HT1080 (cell line): ENCODE data around the gene KCNIP1. TPM values are rescaled to one million over a fixed set of nuclear protein-coding genes. Genes with fewer than 3 reads are reported as not detected.

Experiments used
- DNase-seq: peaks from one replicate; pipeline ENCODE4 v3.0.0-alpha.2; 2015; ENCODE audit warnings: low read depth
- total RNA-seq: library from RNA; depleted of rRNA; stranded (reverse); fragments of >200 nt; shearing (Covaris generic); gene quantifications from 2 replicates; pipeline ENCODE4 v1.2.3, GENCODE V29; 2014

The KCNIP1 gene
- total RNA-seq, 1 experiment from 2014 or later, result not detected

DNA sequence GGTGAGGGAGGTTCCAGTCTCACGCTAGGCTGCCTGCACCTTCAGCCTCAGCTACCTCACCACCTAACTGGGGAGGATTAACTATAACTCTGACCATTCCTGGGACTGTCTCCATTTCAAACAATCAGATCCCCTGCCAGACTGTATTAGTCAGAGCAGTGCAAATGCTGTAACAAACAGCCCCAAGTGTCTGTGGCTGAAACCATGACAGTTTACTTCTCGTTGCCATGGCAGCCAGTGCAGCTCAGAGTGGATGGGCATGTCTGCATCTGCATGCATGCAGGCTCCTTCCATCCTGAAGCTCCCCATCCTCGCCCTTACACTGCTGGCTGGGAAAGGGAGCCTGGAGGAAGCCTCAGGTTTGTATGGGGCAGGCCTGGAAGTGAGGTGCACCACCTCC is 86.7 kb downstream of the KCNIP1 start:
- DNase-seq, result no peak

DNA sequence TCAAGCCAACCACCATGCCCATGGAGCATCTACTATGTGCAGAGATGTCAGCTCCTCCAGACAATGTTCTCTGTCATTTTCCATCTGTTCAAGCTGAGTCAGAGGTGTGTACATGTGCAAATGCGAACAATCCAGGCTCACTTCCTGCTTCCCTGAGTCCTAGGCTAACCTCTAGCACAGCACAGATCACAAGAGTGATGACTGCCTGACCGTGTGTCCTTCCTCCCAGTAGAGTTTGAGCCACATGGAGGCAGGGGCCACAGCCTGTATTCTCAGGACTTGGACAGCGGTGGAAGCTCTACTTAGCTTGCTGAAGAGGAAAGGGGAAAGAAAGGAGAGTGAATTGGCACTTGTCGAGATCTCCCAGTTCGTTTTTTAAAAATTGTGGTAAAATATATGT is 87.2 kb downstream of the KCNIP1 start:
- peak; percentile 45 for DNase-seq

DNA sequence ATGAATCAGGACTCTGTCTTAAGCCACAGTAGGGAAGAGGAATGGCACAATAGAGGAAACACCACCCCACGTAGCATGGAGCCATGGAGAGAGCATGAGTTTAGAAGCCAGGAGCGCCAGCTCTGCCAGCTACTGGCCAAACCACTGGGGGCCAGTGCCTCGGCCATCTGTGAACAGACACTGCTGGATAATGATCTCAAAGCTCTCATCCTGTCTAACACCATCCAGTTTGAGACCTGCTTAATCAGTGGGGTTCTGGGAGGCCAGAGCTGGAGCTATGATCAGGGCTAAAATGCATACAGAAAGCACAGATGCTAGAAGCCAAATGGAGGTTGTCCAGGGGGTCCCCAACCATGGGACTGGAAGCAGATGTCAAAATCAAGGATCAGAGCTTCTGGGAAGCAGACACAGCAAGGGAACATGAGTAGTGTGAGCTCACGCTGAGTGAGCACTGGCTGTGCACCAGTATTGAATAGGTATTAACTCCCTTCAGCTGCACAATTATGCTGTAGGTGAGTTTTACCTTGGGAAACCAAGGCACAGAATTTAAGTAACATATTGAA is 92.7 kb downstream of the KCNIP1 start:
- no peak for DNase-seq

DNA sequence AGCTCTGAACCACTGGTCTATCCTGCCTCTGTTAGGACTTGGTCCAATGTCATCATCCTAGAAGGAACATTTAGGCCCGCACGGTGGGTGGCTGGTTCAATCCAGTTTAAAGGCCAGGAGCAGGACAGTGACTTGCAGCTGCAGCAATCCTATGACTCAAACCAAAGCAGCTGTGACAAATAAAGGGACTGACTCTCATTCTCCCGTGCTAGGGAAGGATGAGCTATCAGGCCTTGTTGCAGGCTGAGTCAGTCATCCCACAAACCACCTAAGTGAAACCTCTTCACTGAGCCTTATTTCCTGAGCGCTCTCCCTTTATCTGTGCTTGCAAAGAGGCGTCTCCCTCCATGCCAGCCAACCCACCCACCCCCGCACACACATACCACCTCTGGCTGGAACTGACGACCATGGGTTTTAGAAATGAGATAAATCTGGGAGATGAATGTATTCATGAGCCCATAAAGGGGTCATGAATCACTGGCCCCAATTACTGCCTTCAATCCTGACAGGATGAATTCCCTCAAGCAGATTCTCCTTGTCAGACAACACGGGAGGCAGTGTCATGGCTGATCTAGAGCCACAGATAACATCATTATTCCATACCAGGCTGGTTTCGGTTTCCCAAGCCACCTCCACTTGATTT is 93.4 kb downstream of the KCNIP1 start:
- peak; percentile 89 for DNase-seq

DNA sequence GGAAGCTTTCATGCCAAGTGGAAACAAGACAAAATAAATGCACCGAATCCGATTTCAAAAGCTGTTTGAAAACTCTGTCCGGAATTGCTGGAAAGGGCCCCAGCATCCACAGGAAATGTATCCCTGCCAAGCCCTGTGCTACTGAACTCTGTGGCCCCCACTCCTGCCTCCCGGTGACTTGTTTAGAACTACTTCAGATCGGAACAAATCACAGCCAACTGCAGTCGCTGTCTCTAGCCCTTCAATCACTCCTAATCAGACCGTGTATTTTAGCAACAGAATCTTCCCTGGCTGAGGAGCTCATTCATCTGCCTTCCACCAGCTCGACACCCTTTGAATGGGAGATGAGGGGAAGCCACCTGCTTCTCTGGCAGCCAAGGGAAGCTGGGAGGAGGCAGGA is 94.1 kb downstream of the KCNIP1 start:
- DNase-seq, result no peak

DNA sequence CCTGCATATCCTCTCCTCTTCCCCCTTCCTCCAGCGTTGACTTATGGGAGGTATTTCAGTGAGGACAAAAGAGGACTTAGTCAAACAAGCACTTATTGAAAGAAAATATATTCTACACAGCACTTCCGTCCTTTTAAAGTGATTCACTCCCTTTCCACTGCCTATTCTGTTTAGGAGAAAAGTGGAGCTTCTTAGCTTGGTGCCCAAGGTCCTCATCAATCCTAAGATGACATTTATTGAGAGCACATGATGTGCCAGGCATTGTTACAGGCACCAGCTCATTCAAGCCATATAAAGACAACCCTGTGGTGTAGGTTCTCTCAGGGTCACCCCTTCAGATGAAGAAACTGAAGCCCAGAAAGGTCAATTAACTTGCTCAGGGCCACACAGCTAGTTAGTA is 95.9 kb downstream of the KCNIP1 start:
- no peak for DNase-seq

DNA sequence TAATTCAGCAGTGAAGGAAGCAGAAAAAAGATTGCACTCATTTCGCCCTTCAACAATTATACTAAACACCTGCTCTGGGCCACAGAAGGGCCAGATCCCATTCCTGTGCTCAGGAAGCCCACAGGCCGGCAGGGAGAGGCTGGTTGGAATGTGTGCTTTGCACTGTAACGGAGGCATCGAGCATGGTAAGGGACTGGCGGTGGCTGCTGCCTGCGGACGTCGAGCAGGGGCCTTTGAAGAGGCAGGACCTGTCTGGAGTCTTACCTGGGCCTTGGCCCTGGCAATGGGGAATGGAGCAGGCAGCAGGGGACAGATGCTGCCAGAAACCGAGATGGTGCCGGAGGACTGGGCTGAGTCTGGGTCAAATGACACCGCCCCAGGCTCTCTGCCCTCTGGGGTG is 97.8 kb downstream of the KCNIP1 start:
- DNase-seq, result no peak

DNA sequence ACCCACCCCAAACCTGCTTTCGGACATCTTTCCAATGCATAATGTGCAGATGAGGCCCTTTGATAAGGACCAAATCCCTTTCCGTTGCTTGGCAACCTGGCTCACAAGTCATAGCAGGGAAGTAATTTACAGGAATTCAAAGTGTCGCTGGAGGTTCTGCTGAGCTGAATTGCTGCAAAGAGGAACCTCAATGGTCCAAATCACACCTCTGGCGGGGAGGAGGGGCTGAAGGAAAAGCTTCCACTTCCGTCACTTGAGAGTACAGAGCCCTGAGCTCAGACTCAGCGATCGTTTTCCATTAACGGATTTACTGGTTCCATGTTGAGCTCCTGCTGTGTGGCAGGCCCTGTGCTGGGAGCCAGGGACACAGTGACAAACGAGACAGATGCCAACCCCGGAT is 99.3 kb downstream of the KCNIP1 start:
- no peak for DNase-seq

DNA sequence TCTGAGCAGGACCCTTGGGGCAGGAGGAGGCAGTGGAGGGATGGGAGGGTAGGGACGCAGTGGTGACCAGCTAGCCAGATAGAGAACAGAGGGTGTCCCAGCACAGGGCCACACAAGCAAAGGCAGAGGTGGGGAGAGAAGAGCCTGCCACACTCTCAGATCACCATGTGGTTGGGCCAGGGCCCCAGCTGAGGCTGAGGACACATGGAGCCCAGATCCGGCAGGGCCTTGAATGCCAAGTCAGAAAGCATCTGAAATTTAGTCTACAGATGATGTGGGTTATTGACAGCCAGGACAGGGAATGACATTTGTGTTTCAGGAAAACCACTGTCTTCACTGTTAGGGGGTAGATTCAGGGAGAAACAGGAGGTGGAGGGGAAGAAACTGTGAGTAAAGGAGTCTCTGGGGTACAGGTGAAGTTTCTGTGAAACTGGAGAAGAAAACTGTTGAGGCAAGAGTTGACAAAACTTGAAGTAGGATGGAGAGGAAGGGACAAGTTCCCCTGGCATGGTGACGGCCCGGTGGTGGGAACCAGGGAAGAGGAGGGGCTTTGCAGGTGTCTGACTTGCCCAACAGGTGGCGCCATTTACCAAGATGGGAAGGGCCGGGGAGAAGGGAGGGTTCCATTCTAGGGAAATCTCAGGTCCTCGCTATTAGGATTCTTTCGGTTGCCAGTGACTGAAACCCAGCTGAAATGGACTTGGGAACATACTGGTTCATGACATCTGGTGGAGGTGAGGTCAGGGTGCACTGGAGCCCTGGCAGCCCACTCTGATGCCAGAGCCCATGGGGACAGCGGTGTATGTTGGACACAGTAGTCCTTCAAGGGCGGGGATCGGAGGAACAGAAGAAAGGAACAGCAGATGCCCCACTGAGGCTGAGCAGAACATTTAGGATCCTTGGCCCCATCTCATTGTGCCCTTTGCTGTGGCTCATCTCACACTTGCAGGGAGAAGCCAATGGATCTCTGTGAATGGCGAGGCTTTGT is 100.1 kb downstream of the KCNIP1 start:
- peak; percentile 23 for DNase-seq

DNA sequence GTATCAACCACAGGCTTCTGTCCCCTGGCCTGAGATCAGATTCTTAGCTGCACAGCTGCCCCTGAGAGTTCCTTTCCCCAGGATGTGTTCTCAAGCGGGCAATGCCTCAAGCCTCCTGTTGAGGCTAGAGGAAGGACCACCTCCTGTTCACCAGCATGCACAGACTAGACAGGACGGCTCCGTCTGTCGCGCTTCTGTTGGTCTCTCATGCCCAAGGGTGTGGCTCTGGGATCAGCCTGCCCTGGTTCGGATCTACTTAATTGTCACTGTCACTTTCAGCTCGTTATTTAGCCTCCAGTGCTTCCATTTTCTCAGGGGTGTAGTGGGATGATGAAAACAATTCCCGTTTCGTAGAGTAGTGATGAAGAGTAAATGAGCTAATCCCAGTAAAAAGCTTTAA is 103.1 kb downstream of the KCNIP1 start:
- no peak for DNase-seq

DNA sequence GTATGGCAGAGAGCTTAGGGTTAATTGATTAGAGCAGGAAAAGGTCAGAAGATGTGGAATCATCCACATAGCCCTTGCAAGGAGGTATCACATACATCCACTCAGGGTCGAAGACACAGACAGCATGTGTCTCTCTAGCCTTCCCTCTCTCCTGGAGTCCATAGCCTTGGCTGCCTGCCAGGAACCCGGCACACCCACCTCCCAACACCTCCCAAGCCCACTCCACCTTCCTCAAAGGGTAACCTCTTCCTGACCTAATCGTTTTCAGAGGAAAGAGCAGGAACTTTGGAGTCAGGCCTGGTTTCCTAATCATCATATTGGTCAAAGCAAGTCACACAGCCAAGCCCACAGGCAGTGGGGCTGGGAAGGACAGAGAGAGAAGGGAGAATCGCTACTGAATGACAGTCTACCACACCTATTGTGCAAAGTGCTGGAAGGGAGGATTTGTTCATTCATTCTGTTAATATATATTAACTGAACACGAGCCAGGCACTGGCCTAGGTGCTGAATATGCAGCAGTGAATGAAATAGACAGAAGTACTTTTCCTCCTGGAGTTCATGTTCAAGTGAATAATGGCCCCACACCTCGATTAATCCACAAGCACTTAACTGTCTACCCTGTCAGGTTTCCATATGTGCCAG is 107.8 kb downstream of the KCNIP1 start:
- no peak for DNase-seq

DNA sequence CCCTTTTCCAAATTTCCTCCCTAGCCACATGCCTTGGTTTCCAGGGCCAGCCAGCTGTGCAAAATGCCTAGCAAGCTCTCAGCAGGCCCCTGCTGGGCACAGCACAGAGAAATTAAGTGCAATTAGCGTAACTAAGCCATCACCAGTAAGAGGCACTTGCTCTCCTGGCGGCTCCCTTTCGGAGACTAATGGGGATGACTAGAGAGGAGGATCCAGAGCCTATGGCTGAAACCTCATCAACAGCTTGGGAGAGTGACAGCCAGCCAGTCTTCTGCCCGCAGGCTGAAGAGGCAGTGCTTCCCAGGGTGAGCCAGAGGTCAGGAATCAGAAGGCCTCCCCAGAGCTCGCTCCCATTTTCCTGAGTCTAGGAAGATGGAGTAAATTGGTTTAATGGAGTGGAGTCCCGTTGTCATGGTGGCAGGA is 108.4 kb downstream of the KCNIP1 start:
- no peak for DNase-seq

DNA sequence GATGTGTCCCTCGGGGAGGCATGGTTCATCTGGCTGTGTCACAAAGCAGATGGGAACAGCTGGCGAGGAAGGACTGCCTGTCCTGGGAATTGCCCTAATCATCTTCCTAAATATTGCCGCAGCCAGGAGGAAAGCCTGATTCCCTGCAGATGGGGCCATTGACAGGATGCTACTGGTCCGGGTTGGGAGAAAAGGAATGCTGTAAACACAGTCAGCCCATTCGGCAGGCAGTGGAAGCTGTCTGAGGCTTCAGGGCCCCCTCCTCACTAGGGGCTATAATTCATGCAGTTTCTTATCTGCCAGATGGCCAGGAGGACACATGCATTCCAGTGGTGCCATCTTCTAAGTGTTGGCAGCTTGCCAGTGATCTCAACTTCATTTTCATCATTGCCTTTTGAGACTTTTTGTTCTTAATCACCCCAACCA is 110.3 kb downstream of the KCNIP1 start:
- DNase-seq, result no peak

DNA sequence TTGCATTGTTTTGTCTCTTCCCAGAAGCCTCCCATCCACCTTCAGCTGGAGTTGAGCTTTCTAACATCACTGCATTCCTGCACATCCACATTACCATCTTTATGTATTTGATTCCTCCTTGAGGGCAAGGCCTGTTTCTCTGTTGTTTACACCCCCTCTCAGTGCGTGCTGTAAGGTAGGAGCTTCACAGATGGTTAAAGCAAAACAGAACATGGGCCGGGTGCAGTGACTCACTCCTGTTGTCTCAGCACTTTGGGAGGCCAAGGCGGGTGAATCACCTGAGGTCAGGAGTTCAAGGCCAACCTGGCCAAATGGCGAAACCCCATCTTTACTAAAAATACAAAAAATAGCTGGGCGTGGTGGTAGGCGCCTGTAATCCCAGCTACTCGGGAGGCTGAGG is 110.9 kb downstream of the KCNIP1 start:
- peak; percentile 80 for DNase-seq

DNA sequence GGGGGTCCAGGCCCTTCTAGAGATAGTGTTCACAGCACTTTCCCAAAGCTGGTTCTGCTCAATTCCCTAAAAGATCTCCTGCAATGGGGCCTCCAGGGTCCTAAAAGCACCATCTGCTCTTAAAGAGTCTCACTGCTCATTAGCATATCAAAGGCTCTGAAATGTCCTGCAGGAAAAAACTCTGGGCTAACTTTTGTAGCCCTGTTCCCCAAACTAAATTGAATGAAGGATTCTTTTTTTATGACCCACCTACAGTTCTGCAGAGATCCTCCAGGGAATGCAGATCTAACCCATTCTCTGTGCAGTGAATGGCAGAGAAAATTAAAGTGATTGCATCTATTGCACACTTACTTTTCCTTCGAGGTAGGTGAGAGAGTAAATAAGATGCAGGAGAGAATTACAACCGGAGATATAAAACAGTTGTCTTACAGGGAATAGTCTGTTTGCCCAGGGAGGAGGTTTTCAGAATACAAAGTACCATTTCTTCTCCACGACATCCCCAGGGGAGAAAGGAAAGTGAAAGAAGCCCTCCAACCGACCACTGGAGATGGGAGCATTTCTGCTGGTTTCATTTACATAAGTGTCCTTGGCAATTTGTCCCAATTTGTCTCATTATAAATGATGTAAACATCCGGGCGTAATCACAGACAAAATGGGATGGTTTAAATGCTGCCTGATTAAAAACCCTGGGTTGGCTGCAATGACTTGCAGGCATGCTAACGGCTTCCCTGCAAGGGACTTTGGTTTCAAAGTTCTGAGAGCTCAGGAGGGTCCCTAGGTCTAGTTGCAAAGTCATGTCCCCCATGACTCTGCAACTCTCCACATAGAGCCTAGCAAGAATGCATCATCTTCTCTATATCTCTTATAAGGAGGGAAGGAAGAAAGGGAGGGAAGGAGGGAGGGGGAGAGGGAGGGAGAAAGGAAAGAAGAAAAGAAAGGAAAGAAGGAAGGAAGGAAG is 114.0 kb downstream of the KCNIP1 start:
- no peak for DNase-seq

DNA sequence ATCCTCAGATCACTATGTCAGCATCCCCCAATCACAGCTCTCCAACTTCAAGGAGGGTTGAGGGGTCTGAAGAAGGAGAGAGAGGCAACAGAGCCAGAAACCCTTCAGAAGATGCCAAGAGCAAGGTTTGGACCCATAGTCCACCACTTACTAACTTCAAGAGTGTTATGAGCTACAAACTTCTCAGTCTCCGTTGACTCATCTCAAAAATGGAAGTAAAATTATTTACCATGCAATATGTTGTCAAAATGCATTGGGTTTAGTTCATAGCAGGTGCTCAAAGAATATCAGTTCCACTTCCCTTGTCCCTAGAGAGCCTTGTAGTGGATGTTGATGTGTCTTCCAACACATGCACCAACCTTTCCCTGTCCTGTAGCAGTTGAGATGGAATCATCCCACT is 116.0 kb downstream of the KCNIP1 start:
- DNase-seq, result no peak

DNA sequence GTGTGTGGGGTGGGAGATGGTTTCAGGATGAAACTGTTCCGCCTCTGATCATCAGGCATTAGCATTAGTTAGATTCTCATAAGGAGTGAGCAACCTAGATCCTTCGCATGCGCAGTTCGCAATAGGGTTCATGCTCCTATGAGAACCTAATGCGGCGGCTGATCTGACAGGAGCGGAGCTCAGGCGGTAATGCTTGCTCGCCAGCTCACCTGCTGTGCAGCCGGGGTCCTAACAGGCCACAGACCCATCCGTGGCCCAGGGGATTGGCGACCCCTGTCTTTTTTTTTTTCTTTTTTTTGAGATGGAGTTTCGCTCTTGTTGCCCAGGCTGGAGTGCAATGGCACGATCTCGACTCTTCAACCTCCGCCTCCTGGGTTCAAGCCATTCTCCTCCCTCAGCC is 119.1 kb downstream of the KCNIP1 start:
- no peak for DNase-seq

DNA sequence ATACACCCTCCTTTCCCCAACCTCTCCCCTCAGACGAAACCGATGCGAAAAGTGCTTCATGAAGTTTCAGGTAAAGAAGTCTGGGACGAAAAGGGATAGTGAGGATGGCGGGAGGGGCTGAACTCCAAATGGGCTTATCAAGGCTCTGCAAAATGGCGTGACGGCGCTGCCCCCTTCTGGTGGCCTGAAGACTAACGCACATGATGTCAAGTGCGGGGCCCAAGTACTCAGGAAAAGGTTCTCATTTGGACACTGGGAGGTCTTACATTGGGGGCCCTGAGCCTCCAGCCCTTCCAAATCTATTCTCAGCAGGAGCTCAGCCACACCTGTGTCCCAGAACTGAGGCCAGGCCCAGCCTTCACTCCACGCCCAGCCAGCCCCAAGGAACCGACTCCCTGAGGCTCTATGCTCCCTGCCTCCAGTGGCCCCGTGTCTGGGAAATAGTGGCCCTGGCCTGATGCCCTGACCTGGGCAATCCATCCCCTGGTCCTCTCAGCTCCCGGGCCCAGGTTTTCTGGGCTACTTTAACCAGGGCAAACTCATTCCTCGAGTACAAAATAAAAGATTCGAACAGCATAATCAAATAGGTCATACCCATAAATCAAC is 119.9 kb downstream of the KCNIP1 start:
- peak; percentile 37 for DNase-seq

DNA sequence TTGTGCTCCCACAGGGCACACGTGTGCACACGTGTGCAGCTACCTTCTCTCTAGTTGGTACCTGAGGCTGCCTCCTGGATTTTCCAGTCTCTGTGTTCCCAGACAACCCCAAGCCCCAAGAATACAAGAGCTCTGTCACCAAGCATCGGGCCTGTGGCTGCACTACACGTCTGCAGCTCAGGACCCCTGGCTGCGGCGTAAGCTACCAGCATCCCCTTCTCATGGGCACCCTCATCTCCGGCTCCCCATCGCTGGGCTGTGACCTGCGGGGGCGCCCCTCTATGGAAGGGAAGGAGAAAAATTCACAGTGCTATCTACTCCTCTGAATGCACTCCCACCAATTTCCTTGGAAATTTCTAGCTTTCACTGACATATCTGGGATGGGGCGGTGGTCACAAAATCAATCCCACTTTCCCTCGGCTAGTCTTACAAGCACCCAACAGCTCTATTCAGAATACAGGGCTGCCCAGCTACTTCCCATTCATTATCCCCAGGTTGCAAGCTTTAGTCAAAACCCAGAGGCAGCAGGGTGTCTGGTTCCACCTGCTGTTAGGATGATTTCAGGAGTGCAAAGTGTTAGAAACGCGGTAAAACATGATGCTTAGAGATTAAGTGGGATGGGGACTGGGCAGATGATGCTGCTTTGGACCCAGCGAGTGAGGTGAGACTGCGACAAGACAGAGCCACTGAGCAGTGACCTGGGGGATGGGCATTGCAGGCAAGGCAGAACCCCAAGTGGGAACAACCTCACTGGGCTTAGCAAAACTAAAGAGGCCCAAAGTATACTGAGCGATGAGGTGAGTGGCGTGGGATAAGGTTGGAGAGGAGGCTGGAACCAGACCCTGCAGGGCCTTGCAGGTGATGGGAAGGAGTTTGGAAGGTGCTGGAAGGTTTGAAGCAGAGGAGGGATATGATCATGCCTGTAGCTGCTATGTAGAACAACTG is 121.7 kb downstream of the KCNIP1 start:
- no peak for DNase-seq
